Fibroblast of peridontal ligament (primary cell): ENCODE measurements around the gene NR2F6.
"Not testable (repeated sequence)": the region's sequence is repeated elsewhere in the genome, so short reads cannot be mapped to it uniquely, and the experiment has no call there.

Experiments
- DNase-seq: peaks from one replicate; pipeline ENCODE4 v3.0.0-alpha.2; 2010; ENCODE audit errors: extremely low read depth

NR2F6 gene

GRCh38 chr19:17211547-17212446 lies 33.9 kb downstream of the NR2F6 start:
- DNase-seq = no peak

DNA sequence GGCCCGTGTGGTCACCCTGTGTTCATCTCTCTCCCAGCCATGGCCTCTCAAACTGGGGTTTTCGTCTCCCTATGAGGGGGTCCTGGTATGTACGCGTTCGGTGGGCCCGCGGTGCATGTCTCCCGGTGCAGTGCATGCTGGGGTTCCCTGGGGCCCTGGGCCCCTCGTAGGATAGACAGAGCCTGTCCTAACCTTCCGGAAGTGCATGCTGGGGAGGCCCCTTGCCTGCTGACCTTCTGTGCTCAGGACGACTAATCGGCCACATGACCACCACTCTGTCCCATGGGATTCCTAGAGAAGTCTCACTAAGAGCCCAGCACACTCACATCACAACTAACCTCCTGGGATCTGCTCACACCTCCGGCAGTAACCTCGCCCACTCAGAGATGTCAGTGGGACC lies 35.4 kb downstream of the NR2F6 start:
- peak; percentile 8 for DNase-seq

DNA sequence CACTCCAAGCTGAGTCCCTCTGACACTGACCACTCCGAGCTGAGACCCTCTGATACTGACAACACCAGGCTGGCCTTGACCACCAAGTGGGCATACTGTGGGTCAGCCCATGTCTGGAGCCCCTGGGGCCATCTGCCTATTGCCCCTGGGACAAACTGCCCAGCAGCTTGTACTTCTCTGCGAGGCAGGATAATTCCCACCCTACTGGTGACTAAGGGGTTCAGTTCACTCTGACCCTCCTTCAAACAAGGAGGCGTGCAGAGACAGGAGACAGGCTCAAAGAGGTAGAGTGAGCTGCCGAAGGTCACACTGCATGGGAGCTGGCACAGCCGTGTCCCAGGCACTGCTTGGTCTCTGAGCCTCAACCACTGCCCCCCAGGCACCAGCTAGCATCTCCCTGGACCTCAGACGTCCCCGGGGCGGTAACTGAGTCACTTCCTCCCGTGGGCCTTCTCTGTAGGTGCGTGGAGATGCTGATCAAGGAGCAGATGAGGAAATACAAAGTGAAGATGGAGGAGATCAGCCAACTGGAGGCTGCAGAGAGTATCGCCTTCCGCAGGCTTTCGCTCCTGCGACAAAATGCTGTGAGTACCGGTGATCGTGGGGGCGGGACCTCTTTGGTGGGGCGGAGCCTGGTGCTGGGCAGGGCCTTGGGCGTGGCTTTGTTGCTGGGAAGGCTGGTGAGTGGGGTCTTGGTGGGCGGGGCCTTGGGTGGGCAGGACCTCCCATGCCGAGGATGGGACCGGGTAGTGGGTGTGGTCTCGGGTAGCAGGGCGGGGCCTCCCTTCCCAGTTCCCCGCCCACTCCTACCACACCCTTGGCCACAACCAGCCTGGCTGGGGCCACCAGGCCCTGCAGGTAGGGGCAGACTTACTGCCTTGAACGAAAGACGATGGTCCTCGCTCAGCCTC lies 36.3 kb downstream of the NR2F6 start:
- DNase-seq = no peak

- no peak for DNase-seq
These were observed 38.8 kb downstream of the NR2F6 start for GRCh38 chr19:17206736-17207581.

DNA sequence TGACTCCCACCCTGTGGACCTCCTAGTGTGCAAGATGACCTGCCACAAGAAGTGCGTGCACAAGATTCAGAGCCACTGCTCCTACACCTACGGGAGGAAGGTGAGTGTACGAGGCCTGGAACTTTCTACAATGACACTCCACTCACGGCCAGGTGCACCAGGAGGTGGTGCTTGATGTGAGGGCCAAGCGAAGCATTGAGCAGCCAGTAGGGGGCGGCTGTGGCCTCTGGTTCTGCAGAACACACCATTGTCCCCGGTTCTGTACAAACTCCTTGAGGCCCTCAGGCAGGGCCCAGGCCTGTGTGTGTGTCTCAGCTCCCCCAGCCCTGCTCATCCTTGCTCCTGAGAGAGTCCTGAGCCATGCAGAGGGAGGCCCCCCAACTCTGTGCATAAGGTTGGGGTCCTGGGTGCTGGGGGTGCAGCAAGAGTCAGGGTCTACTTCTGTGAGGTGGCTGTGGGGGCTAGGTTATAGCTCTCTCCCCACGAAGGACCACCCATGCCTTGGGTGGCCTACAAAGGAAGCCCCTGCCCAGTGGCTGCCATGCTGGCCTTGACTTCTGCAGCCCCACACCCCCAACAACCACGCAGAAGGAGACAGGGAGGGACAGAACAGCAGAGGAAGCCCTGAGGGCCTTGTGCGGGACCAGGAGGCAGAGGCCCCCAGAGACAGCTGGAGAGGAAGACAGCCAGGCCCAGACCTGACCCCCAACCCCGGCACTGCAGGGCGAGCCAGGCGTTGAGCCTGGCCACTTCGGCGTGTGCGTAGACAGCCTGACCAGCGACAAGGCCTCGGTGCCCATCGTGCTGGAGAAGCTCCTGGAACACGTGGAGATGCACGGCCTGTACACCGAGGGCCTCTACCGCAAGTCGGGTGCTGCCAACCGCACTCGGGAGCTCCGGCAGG lies 40.2 kb downstream of the NR2F6 start:
- DNase-seq = peak; percentile 41

GRCh38 chr19:17202713-17203112 lies 43.0 kb downstream of the NR2F6 start:
- no peak for DNase-seq

DNA sequence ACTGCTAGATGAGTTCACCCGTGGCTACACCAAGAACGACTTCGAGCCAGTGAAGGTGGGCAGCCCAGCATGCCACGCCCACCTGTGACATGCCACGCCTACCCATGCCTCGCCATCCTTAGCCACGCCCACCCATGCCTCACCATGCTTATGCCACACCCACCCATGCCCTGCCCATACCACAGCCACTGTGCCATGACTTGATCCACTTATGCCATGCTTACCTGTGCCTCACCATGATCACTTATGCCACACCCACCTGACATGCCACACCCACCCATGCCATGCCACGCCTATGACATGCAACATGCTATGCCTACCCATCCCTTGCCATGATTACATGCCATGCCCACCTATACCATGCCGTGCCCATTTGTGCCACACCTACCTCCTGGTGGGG lies 43.5 kb downstream of the NR2F6 start:
- no peak for DNase-seq

GRCh38 chr19:17200408-17201079 lies 45.2 kb downstream of the NR2F6 start:
- DNase-seq = no peak

- no peak for DNase-seq
These were observed 48.1 kb downstream of the NR2F6 start for GRCh38 chr19:17197666-17198065.

DNA sequence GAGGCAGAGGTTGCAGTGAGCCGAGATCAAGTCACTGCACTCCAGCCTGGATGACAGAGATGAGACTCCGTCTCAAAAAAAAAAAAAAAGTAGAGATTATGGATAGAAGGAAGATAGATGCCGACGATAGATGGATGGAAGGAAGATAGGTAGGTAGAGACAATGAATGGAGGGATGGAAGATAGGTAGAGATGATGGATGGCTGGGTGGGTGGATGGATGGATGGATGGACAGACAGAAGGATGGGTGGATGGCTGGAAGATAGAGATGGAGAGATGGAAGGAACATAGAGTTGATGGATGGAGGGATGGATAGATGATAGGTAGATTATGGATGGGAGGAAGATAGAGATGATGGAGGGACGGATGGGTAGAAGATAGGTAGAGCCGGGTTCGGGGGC lies 49.1 kb downstream of the NR2F6 start:
- no peak for DNase-seq

DNA sequence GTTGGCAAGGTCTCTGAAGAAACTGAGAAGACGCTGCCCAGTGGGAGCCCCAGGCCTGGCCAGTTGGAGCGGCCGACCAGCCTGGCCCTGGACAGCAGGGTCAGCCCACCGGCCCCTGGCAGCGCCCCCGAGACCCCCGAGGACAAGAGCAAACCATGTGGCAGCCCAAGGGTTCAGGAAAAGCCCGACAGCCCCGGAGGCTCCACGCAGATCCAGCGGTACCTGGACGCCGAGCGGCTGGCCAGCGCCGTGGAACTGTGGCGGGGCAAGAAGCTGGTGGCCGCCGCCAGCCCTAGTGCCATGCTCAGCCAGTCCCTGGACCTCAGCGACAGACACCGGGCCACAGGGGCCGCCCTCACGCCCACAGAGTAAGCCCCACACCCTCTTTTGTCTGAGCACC lies 50.6 kb downstream of the NR2F6 start:
- no peak for DNase-seq

GRCh38 chr19:17194608-17195007 lies 51.1 kb downstream of the NR2F6 start:
- DNase-seq = no peak

DNA sequence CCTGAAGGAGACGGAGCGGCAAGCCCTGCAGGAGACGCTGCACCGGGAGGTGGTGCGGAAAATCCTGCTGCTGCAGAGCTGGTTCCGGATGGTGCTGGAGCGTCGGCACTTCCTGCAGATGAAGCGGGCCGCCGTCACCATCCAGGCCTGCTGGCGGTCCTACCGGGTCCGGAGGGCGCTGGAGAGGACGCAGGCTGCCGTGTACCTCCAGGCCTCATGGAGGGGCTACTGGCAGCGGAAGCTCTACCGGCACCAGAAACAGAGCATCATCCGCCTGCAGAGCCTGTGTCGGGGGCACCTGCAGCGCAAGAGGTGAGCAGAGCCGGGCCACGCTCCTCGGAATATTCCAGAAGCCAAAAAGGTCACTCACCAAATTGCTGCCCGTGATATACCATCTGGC lies 53.0 kb downstream of the NR2F6 start:
- DNase-seq = no peak

- DNase-seq = not testable (repeated sequence)
These were observed 54.0 kb downstream of the NR2F6 start for GRCh38 chr19:17191736-17192135.

DNA sequence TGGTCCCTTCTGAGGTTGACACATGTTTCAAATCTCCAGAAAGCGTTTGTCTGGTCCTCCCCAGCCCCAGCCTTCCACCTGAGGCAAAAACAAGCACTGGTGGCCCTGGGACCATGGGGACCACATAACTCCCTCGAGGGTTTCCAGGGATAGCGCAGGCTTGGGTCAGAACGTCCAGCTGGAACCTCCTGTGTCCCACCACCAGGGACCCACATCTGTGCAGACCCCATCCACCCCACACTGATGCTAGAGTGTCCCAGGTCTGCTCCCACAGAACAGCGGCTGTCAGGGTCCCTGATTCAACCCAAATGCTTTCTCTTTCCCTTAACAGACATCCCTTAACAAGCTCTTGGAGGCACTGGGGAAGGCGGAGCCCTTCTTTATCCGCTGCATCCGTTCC lies 60.1 kb downstream of the NR2F6 start:
- no peak for DNase-seq

DNA sequence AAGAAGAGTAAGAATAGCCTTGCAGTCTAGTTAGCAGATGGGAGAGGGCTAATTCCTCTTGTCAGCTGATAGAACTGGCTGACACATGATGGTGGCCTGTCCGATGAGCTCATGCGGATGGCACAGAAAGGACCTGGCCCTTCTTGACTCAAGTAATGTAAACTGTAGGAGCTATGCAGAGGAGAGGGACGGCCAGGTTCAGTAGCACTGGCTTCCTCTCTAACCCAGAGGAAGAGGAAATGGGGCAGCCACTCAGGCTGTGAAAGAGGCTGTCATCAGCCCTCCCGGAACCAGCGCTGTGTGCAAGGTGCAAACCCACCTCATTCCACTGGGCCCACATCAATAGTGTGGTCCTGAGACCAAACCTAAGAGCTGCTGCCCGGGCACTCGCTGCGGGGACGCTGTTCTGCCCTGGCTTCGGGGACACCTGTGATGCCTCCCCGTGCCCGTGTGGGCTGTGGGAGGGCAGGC lies 61.3 kb downstream of the NR2F6 start:
- DNase-seq = no peak

DNA sequence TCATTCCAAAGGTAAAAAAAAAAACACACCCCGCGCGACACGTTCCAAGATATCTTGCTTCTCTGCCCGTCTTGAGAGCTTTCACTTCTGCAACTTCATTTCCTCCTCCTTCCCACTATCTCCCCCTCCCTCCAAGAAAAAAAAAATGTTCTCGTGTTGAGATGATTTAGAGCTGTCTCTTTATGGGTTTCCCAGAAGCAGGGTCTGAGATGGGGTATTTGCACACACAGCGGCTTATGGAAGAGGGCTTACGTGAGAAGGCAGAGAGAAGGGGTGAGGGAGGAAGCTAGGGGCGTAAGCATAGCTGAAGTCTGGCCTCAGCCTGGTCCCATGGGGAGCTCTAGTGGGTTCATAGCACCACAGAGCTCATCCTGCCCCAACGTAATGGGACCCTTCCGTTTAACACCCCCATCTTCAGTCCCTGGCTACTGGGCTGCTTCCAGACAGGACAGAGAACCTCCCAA lies 61.8 kb downstream of the NR2F6 start:
- DNase-seq = no peak

- DNase-seq = no peak
These were observed 62.4 kb downstream of the NR2F6 start for GRCh38 chr19:17183271-17183761.
